ENCODE results near the gene YTHDC2. TPM values are rescaled to one million over a fixed set of nuclear protein-coding genes. Genes with fewer than 3 reads are reported as not detected.

YTHDC2 gene
- total RNA-seq, 1 donor, result 32.6 TPM

- Histone ChIP-seq H3K4me3 (ENCODE audit: insufficient read depth, low read length) (no peak overlapping the region), H3K9me3 (ENCODE audit: low read depth, low read length) (no peaks in the 10 kb centered on the region), H3K27me3 (ENCODE audit: insufficient read depth, low read length) (no peaks in the 10 kb centered on the region), H2AFZ (ENCODE audit: low read length) (no peak overlapping the region), H3K4me1 (ENCODE audit: insufficient read depth, low read length) (no peaks in the 10 kb centered on the region), H3K36me3 (ENCODE audit: insufficient read depth, low read length) (no peaks in the 10 kb centered on the region), H3K27ac (ENCODE audit: low read depth, low read length) (no peak overlapping the region), H3K79me2 (ENCODE audit: insufficient read depth, low read length) (no peaks in the 10 kb centered on the region), H4K20me1 (ENCODE audit: insufficient read depth, low read length) (no peaks in the 10 kb centered on the region), H3K4me2 (ENCODE audit: insufficient read depth, low read length) (no peak overlapping the region)
- TF ChIP-seq, protein P1, sequence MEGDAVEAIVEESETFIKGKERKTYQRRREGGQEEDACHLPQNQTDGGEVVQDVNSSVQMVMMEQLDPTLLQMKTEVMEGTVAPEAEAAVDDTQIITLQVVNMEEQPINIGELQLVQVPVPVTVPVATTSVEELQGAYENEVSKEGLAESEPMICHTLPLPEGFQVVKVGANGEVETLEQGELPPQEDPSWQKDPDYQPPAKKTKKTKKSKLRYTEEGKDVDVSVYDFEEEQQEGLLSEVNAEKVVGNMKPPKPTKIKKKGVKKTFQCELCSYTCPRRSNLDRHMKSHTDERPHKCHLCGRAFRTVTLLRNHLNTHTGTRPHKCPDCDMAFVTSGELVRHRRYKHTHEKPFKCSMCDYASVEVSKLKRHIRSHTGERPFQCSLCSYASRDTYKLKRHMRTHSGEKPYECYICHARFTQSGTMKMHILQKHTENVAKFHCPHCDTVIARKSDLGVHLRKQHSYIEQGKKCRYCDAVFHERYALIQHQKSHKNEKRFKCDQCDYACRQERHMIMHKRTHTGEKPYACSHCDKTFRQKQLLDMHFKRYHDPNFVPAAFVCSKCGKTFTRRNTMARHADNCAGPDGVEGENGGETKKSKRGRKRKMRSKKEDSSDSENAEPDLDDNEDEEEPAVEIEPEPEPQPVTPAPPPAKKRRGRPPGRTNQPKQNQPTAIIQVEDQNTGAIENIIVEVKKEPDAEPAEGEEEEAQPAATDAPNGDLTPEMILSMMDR (IDR thresholded peaks at IDR 0.05; ENCODE audit: extremely low read depth, low read depth, low read length), result no peak
- no peak for DNase-seq (ENCODE audit: insufficient read length, low spot score, missing footprints)
Measured at GRCh38 chr5:113617191-113617796, 103.8 kb downstream of the YTHDC2 start.

GRCh38 chr5:113632996-113633395, 119.5 kb downstream of the YTHDC2 start:
- no peak overlapping the region for H3K27ac ChIP-seq (ENCODE audit: low read depth, low read length)
- TF ChIP-seq, protein P1 (IDR thresholded peaks at IDR 0.05; ENCODE audit: extremely low read depth, low read depth, low read length), result no peak
- no peaks in the 10 kb centered on the region for H3K36me3 ChIP-seq (ENCODE audit: insufficient read depth, low read length)
- H3K79me2 ChIP-seq (ENCODE audit: insufficient read depth, low read length), result no peaks in the 10 kb centered on the region
- no peak overlapping the region for H3K4me2 ChIP-seq (ENCODE audit: insufficient read depth, low read length)
- no peaks in the 10 kb centered on the region for H4K20me1 ChIP-seq (ENCODE audit: insufficient read depth, low read length)
- no peaks in the 10 kb centered on the region for H3K27me3 ChIP-seq (ENCODE audit: insufficient read depth, low read length)
- H2AFZ ChIP-seq (ENCODE audit: low read length), result no peak overlapping the region
- H3K9me3 ChIP-seq (ENCODE audit: low read depth, low read length), result no peaks in the 10 kb centered on the region
- DNase-seq (ENCODE audit: insufficient read length, low spot score, missing footprints), result no peak
- no peak overlapping the region for H3K4me3 ChIP-seq (ENCODE audit: insufficient read depth, low read length)
- H3K4me1 ChIP-seq (ENCODE audit: insufficient read depth, low read length), result no peaks in the 10 kb centered on the region

- H3K4me2 ChIP-seq (ENCODE audit: insufficient read depth, low read length), result no peak overlapping the region
- no peaks in the 10 kb centered on the region for H3K27me3 ChIP-seq (ENCODE audit: insufficient read depth, low read length)
- H3K9me3 ChIP-seq (ENCODE audit: low read depth, low read length), result no peaks in the 10 kb centered on the region
- H3K79me2 ChIP-seq (ENCODE audit: insufficient read depth, low read length), result no peaks in the 10 kb centered on the region
- no peak for DNase-seq (ENCODE audit: insufficient read length, low spot score, missing footprints)
- H3K4me1 ChIP-seq (ENCODE audit: insufficient read depth, low read length), result no peaks in the 10 kb centered on the region
- H3K4me3 ChIP-seq (ENCODE audit: insufficient read depth, low read length), result no peak overlapping the region
- H2AFZ ChIP-seq (ENCODE audit: low read length), result no peak overlapping the region
- no peak overlapping the region for H3K27ac ChIP-seq (ENCODE audit: low read depth, low read length)
- no peaks in the 10 kb centered on the region for H3K36me3 ChIP-seq (ENCODE audit: insufficient read depth, low read length)
- TF ChIP-seq, protein P1 (IDR thresholded peaks at IDR 0.05; ENCODE audit: extremely low read depth, low read depth, low read length), result no peak
- no peaks in the 10 kb centered on the region for H4K20me1 ChIP-seq (ENCODE audit: insufficient read depth, low read length)
Measured at GRCh38 chr5:113634957-113635356, 121.5 kb downstream of the YTHDC2 start.

- H3K4me3 ChIP-seq (ENCODE audit: insufficient read depth, low read length), result no peak overlapping the region
- H3K27ac ChIP-seq (ENCODE audit: low read depth, low read length), result no peak overlapping the region
- TF ChIP-seq, protein P1 (IDR thresholded peaks at IDR 0.05; ENCODE audit: extremely low read depth, low read depth, low read length), result no peak
- no peaks in the 10 kb centered on the region for H3K9me3 ChIP-seq (ENCODE audit: low read depth, low read length)
- H3K4me2 ChIP-seq (ENCODE audit: insufficient read depth, low read length), result no peak overlapping the region
- no peak for DNase-seq (ENCODE audit: insufficient read length, low spot score, missing footprints)
- H2AFZ ChIP-seq (ENCODE audit: low read length), result no peak overlapping the region
- H3K79me2 ChIP-seq (ENCODE audit: insufficient read depth, low read length), result no peaks in the 10 kb centered on the region
- no peaks in the 10 kb centered on the region for H3K36me3 ChIP-seq (ENCODE audit: insufficient read depth, low read length)
- H3K4me1 ChIP-seq (ENCODE audit: insufficient read depth, low read length), result no peaks in the 10 kb centered on the region
- H3K27me3 ChIP-seq (ENCODE audit: insufficient read depth, low read length), result no peaks in the 10 kb centered on the region
- H4K20me1 ChIP-seq (ENCODE audit: insufficient read depth, low read length), result no peaks in the 10 kb centered on the region
Measured at GRCh38 chr5:113641715-113642114, 128.2 kb downstream of the YTHDC2 start.

Small RNA genes within 50 kb of the gene (small RNA-seq; reads per million reads assigned to genes)
- not detected for gene RNU4ATAC13P

Other genes starting within 250 kb of the YTHDC2 start
- gene TSSK1B, start 78.7 kb upstream of the YTHDC2 start, total RNA-seq, result 0.72 and 0.88 TPM in 2 replicates
- 40.1 and 45.6 TPM in 2 replicates for gene MCC, start 25.2 kb upstream of the YTHDC2 start, total RNA-seq